ENCODE measurements around the gene RELN. TPM values are rescaled to one million over a fixed set of nuclear protein-coding genes. Genes with fewer than 3 reads are reported as not detected.

The RELN gene
- total and polyA plus RNA-seq, 9 of the 15 experiments (the other 6 are each of a cell fraction or from before 2014, with no cell fraction given): 12.9 to 43.2 (median 18.1) TPM

- TF ChIP-seq HDAC8 (tag; IDR thresholded peaks at IDR 0.05) (no peak), ZNF217 (CRISPR knock-in tag; IDR thresholded peaks at IDR 0.05) (no peak), HDAC1 (IDR thresholded peaks at IDR 0.05) (no peak), CBX1 (IDR thresholded peaks at IDR 0.05; ENCODE audit: low read depth) (no peak), NCOA1 (IDR thresholded peaks at IDR 0.05; ENCODE audit: low read depth) (no peak), YBX1 (IDR thresholded peaks at IDR 0.05) (no peak), RB1 (IDR thresholded peaks at IDR 0.05; ENCODE audit: low read depth) (no peak), RHOXF2B (CRISPR knock-in tag; conservative IDR thresholded peaks at IDR 0.05) (no peak), ETV1 (tag; conservative IDR thresholded peaks at IDR 0.05; ENCODE audit: low read depth) (no peak), ZBTB5 (IDR thresholded peaks at IDR 0.05) (no peak), USF1 (CRISPR knock-in tag; IDR thresholded peaks at IDR 0.05) (peak; percentile 79), ZNF592 (IDR thresholded peaks at IDR 0.05) (peak; percentile 50; the same call in 1 of the 2 replicates), ARNT (IDR thresholded peaks at IDR 0.05) (no peak), SNRNP70 (optimal IDR thresholded peaks at IDR 0.05; ENCODE audit: low read depth, low read length) (no peak)
- TF ChIP-seq, protein P1, sequence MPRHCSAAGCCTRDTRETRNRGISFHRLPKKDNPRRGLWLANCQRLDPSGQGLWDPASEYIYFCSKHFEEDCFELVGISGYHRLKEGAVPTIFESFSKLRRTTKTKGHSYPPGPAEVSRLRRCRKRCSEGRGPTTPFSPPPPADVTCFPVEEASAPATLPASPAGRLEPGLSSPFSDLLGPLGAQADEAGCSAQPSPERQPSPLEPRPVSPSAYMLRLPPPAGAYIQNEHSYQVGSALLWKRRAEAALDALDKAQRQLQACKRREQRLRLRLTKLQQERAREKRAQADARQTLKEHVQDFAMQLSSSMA (CRISPR knock-in tag; IDR thresholded peaks at IDR 0.05): no peak
- TF ChIP-seq, protein P2, sequence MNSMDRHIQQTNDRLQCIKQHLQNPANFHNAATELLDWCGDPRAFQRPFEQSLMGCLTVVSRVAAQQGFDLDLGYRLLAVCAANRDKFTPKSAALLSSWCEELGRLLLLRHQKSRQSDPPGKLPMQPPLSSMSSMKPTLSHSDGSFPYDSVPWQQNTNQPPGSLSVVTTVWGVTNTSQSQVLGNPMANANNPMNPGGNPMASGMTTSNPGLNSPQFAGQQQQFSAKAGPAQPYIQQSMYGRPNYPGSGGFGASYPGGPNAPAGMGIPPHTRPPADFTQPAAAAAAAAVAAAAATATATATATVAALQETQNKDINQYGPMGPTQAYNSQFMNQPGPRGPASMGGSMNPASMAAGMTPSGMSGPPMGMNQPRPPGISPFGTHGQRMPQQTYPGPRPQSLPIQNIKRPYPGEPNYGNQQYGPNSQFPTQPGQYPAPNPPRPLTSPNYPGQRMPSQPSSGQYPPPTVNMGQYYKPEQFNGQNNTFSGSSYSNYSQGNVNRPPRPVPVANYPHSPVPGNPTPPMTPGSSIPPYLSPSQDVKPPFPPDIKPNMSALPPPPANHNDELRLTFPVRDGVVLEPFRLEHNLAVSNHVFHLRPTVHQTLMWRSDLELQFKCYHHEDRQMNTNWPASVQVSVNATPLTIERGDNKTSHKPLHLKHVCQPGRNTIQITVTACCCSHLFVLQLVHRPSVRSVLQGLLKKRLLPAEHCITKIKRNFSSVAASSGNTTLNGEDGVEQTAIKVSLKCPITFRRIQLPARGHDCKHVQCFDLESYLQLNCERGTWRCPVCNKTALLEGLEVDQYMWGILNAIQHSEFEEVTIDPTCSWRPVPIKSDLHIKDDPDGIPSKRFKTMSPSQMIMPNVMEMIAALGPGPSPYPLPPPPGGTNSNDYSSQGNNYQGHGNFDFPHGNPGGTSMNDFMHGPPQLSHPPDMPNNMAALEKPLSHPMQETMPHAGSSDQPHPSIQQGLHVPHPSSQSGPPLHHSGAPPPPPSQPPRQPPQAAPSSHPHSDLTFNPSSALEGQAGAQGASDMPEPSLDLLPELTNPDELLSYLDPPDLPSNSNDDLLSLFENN (IDR thresholded peaks at IDR 0.05; ENCODE audit: low read depth in 2 of 2, low read length in 2 of 2): no peak
Observed at GRCh38 chr7:103613655-103614642, 375.5 kb downstream of the RELN start (continued).
